Adipose tissue (tissue), 3 donors: Measurements from ENCODE around the gene KCNIP4. TPM values are rescaled to one million over a fixed set of nuclear protein-coding genes. Genes with fewer than 3 reads are reported as not detected.

Experiments used
- H3K27ac ChIP-seq: one replicate; pipeline ENCODE4 v1.5.1; 2013; ENCODE audit warnings: low read depth, low read length
- WGBS, 3 donors: extraction: QIAGEN DNeasy Blood & Tissue Kit; methylation state at CpG; one replicate each; pipeline ENCODE4 v1.1.7; 2013; 5-methylcytosine and 5-hydroxymethylcytosine counted together
- polyA plus RNA-seq, 3 donors: library from polyadenylated mRNA; stranded (reverse); fragments of 200-250 nt; gene quantifications; one replicate each; pipeline ENCODE4 v1.2.3, GENCODE V29; 2013
- donor health status: healthy with polysubstance abuse.
- donor health status: Bipolar disorder and iron deficiency.
- donor health status: healthy.

KCNIP4 gene
- polyA plus RNA-seq, 3 donors, result 0.08 to 0.34 TPM; not detected in 1

DNA sequence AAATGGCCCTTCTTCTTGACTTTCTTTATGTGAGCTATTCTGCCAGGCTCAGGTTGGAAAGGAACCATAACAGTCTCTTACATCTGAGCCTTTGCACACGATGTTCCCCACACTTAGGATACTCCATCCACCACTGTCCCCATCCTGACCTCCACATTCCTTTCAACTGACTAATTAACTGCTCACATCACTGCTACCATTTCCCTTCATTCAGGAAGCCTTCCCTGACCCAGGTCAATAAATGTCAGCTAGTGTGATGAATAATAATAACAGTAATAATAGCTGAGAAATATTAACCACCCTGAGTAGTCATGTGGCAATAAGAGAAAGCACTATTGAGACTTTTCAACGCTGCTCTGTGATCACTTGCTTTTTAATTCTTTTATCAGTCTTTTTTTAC is 291.7 kb downstream of the KCNIP4 start:
- no peak overlapping the region for H3K27ac ChIP-seq
- 29 to 34% (median 30%) methylated on average over 2 of the region's 2 CpGs for WGBS, 3 donors

- H3K27ac ChIP-seq, result no peak overlapping the region
- whole genome bisulfite sequencing, 3 donors, result 50 to 68% (median 67%) methylated on average over 4 of the region's 4 CpGs
Measured at GRCh38 chr4:21655031-21655430, 293.5 kb downstream of the KCNIP4 start.

- WGBS, 3 donors, result 55 to 70% (median 63%) methylated on average over 3 of the region's 3 CpGs
- H3K27ac ChIP-seq, result no peak overlapping the region
Measured at GRCh38 chr4:21652508-21653231, 295.9 kb downstream of the KCNIP4 start.

- H3K27ac ChIP-seq, result no peak overlapping the region
- WGBS, 3 donors, result 36 to 46% (median 45%) methylated on average over 2 of the region's 2 CpGs
Measured at GRCh38 chr4:21649391-21650090, 299.0 kb downstream of the KCNIP4 start.

DNA sequence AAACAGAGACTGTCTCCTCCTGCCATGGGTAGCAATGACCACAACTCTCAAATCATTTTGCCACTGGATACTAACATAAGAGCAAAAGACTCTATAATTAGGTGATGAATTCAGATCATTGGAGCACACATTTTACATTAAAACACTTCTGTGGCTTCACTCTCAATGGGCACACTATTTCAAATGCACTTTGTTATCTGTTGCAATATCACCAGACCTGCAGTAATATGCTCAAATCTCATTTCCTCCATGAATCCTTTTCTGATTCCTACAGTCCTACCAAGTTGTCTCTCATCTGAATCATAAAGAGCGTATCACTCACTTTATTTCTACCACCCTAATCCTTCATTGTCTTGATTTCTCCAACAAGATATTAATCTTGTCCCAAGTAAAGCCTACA is 302.8 kb downstream of the KCNIP4 start:
- no peak overlapping the region for H3K27ac ChIP-seq
- 91 to 95% (median 92%) methylated on average over 1 of the region's 1 CpG for WGBS, 3 donors

DNA sequence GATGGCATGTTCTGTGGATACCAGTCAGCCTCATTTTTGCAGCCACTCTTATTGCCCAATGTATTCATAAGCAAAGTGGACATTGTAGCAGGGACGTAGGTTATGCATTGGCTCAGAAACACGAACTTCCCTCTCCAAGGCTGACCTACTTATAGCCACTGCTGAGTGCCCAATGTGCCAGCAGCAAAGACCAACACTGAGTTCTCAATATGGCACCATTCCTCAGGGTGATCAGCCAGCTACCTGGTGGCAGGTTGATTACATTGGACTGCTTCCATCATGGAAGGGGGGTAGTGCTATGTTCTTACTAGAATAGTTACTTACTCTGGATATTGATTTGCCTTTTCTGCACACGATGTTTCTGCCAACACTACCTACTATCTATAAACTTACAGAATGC is 306.9 kb downstream of the KCNIP4 start:
- 51 to 77% (median 55%) methylated on average over 3 of the region's 3 CpGs for WGBS, 3 donors
- H3K27ac ChIP-seq, result no peak overlapping the region

GRCh38 chr4:21638171-21638725 is 310.3 kb downstream of the KCNIP4 start:
- WGBS, 3 donors, result 60 to 67% (median 66%) methylated on average over 1 of the region's 1 CpG
- no peak overlapping the region for H3K27ac ChIP-seq

- 18 to 22% (median 21%) methylated on average over 2 of the region's 2 CpGs for WGBS, 3 donors
- H3K27ac ChIP-seq, result no peak overlapping the region
Measured at GRCh38 chr4:21628916-21629610, 319.5 kb downstream of the KCNIP4 start.

DNA sequence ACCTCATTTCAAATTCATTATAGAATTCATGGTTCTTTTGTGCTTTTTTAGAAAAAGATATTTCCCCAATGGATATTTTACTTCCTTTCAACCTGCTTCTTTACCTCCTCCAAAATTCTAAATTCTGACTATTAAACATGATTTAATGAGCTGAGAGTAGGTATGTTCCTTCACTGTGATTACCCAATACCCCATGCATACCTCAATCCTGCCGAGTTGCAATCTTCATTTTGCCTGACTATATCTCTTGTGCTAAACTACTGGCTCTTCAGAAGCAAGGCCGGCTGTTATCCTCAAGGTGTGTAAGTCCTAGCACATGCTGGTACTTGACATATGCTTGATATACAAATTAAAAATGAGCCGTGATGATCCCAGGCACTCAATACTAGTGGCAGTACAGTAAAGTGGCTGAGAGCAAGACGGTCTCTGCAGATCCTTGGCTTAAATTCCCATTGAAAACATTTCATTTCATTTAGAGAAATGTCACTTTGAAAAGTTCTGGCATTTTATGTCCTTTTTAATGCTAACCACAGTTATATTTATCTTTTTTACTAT is 320.4 kb downstream of the KCNIP4 start:
- 83 to 85% (median 84%) methylated on average over 4 of the region's 4 CpGs for WGBS, 3 donors
- no peak overlapping the region for H3K27ac ChIP-seq

- WGBS, 3 donors, result 28 to 71% (median 66%) methylated on average over 1 of the region's 1 CpG
- H3K27ac ChIP-seq, result no peak overlapping the region
Measured at GRCh38 chr4:21625447-21625846, 323.1 kb downstream of the KCNIP4 start.

GRCh38 chr4:21605006-21605405 is 343.6 kb downstream of the KCNIP4 start:
- 72 to 74% (median 73%) methylated on average over 3 of the region's 3 CpGs for WGBS, 3 donors
- H3K27ac ChIP-seq, result no peak overlapping the region

DNA sequence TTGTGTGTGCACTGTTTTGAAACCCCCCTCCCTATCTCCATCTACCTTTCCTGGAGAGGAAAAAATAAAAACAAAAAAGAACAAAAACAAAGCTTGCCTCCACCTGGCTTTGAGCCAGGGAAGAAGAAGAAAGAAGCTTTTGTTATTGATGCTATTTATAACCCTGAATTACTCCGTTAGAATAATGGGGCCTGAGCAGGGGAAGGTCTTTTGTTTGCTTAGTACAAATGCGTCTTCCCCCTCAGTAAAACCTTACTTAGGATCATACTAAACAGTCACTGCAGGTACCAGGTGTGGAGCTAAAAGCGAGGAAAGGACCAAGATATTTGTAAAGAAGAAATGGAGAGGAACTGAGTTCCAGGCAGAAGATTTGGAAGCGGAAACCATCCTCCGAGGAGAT is 352.1 kb downstream of the KCNIP4 start:
- no peak overlapping the region for H3K27ac ChIP-seq
- 50 to 60% (median 54%) methylated on average over 5 of the region's 5 CpGs for WGBS, 3 donors

- no peak overlapping the region for H3K27ac ChIP-seq
Measured at GRCh38 chr4:21593671-21594001, 354.9 kb downstream of the KCNIP4 start.

DNA sequence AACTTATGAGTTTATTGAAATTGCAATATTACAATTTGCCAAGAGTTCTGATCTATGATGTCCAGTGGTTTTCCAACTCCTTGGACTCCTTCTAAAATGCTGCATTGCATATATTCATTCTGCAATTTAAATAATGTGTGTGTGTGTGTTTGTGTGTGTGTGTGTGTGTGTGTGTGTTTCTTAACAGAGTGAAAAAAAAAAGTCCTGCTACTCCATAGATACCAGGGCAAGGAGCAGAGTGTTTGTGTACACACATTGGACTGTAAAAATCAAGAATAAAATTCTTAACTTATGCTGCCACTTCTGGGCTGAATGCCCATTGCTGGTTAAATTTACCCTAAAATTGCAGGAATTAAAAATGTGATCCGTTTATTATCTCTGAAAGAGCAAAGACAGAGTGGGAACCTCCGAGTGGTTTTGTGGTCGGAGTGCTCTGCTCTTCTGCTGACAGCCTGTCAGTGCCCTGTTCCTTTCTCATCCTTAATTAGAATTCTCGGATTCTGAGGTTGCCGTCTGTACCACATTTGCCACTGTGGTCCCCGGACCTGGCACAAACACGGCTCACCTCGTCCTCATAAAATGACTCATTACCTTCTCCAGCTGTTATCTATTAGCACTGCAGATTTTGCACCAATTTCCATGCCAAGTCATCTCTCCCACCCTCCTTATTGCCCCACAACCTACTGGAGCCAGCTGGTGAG is 355.5 kb downstream of the KCNIP4 start:
- no peak overlapping the region for H3K27ac ChIP-seq
- WGBS, 3 donors, result 41 to 65% (median 61%) methylated on average over 8 of the region's 8 CpGs

DNA sequence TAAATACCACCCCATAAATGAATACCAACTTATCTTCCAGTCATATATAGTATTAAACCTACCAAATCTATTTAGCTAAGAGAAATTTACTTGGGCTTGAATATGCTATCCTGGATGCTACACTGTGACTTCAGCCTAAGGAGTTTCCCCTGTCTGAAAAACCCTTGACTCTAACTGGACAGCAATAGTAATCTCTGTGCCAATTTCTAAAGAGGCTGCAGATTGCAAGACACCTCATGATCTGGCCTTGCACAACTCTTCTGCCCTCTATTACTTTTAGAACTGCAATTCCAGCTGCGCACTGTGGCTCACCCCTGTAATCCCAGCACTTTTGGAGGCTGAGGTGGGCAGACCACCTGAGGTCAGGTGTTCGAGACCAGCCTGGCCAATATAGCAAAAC is 371.5 kb downstream of the KCNIP4 start:
- H3K27ac ChIP-seq, result no peak overlapping the region
- WGBS, 3 donors, result 81 to 88% (median 86%) methylated on average over 2 of the region's 2 CpGs

DNA sequence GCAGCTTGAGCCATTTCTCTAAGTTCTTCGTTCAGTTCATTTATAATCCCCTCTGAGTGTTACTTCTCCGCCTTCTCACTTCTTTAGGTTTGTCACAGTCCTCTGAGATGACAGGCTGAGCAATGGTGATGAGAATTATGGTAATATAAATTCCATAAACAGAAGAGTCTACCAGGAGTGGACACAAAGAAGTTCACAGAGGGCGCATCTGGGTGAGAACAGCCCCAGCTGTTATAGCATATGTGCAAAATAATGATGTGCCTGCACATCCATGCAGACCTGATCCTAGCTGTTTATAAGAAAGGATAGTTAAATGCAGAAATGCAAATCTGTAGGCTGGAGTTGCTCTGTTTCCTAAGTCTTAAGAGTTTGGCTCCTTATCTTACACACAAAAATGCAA is 377.5 kb downstream of the KCNIP4 start:
- H3K27ac ChIP-seq, result no peak overlapping the region
- WGBS, 3 donors, result 65 to 83% (median 67%) methylated on average over 3 of the region's 3 CpGs

DNA sequence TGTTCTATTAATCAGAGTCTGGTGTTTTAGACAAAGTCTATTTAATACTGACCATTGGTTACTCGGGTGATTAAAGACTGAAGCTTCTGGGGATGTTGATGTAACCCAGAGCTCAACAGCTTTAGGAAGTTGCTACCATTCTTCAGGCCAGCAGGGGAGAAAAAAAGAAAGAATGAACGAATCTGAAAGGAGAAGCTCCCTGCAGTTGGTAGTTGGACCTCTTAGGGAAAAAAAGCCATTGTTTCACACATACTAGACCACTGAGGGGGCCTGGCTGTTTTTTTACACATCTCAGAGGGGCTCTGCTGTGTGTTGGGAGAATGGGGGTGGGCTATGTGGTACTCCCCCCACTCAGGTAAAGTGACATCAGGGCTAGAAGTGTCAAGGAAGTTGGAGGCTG is 378.9 kb downstream of the KCNIP4 start:
- 23 to 57% (median 52%) methylated on average over 2 of the region's 2 CpGs for WGBS, 3 donors
- no peak overlapping the region for H3K27ac ChIP-seq

DNA sequence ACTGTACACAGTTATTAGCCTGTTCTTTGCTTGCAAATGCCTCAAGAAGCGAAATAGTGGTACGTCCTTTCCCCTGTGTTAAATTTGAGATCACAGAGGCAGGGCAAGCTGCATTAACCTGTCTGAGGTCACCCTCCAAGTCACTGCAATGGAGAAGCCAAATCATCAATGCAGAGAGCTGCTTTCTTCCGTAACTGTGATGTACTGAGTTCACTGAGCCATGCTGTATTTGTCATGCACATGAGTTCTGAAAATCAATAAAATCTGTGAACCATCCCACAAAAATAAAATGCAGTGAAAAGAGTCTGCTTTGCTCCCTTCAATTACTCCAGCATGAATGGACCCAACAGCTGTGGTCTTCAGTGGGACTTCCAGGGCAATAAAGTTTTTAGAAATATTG is 393.5 kb downstream of the KCNIP4 start:
- no peak overlapping the region for H3K27ac ChIP-seq
- 52 to 84% (median 63%) methylated on average over 3 of the region's 3 CpGs for WGBS, 3 donors
